ENCODE measurements around the gene SLFN14.

DNA sequence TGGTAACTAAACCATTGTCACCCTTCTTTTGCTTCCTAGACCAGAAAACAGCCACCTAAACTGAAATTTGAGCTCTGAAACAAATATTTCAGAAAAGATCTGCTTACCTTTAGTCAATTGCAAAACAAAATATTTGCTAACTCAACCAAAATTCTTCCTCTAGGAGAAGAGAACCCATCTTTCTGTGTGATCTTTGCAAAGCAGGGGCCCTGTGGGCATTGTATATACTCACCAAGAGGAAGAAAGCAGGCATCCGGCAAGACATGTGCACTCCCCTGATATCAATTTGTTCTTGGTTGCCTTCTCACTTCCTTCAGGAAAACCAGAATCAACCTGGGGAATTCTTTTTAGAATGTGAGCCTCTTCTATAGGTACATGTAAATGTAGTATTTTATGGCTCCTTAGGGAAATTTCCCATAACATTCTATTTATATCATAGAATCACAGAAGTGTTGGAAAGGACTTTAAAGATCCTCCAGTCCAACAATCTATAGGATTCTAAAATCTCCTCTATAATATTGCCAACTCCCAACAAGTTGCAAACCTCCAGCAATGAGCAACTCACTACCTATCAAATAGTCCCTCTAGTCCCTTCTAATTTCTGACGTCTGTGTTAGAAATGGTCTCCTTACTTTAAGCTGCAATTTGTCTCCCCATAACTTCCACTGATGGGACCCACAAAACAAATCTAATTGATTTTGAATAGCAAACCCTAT, 966 bp downstream of the SLFN14 start:
- TF ChIP-seq, protein P1, sequence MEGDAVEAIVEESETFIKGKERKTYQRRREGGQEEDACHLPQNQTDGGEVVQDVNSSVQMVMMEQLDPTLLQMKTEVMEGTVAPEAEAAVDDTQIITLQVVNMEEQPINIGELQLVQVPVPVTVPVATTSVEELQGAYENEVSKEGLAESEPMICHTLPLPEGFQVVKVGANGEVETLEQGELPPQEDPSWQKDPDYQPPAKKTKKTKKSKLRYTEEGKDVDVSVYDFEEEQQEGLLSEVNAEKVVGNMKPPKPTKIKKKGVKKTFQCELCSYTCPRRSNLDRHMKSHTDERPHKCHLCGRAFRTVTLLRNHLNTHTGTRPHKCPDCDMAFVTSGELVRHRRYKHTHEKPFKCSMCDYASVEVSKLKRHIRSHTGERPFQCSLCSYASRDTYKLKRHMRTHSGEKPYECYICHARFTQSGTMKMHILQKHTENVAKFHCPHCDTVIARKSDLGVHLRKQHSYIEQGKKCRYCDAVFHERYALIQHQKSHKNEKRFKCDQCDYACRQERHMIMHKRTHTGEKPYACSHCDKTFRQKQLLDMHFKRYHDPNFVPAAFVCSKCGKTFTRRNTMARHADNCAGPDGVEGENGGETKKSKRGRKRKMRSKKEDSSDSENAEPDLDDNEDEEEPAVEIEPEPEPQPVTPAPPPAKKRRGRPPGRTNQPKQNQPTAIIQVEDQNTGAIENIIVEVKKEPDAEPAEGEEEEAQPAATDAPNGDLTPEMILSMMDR (IDR thresholded peaks at IDR 0.05; ENCODE audit: low read depth, low read length), result no peak
- TF ChIP-seq EZH2phosphoT487 (IDR thresholded peaks at IDR 0.05; ENCODE audit: low read depth), result no peak
